NCI-H69 (cell line): Measurements from ENCODE around the gene CLTRN.
A peak's percentile ranks its signal among the peaks of the same experiment; 100 is the strongest.
"Not testable (repeated sequence)": the region's sequence is repeated elsewhere in the genome, so short reads cannot be mapped to it uniquely, and the experiment has no call there.

Experiments used
- DNase-seq: peaks from one replicate; lab custom pipeline; 2025; lab: John Stamatoyannopoulos, UW

Gene CLTRN

GRCh38 chrX:15647510-15647909, 17.1 kb downstream of the CLTRN start:
- not testable (repeated sequence) for DNase-seq

GRCh38 chrX:15646543-15646942, 18.1 kb downstream of the CLTRN start:
- no peak for DNase-seq

GRCh38 chrX:15646031-15646430, 18.6 kb downstream of the CLTRN start:
- DNase-seq = no peak

- no peak for DNase-seq
Observed at GRCh38 chrX:15645266-15645665, 19.3 kb downstream of the CLTRN start.

- DNase-seq = no peak
Observed at GRCh38 chrX:15644560-15644872, 20.1 kb downstream of the CLTRN start.

- no peak for DNase-seq
Observed at GRCh38 chrX:15643786-15644559, 20.6 kb downstream of the CLTRN start.

GRCh38 chrX:15631637-15632036, 33.0 kb downstream of the CLTRN start:
- no peak for DNase-seq

GRCh38 chrX:15623054-15623453, 41.6 kb downstream of the CLTRN start:
- DNase-seq = peak; percentile 3

GRCh38 chrX:15619053-15619755, 45.4 kb downstream of the CLTRN start:
- no peak for DNase-seq

GRCh38 chrX:15617111-15617510, 47.5 kb downstream of the CLTRN start:
- no peak for DNase-seq

GRCh38 chrX:15616531-15616930, 48.1 kb downstream of the CLTRN start:
- no peak for DNase-seq

- no peak for DNase-seq
Observed at GRCh38 chrX:15607067-15607466, 57.5 kb downstream of the CLTRN start.

GRCh38 chrX:15606136-15606535, 58.5 kb downstream of the CLTRN start:
- no peak for DNase-seq

GRCh38 chrX:15605226-15605625, 59.4 kb downstream of the CLTRN start:
- DNase-seq = no peak

- no peak for DNase-seq
Observed at GRCh38 chrX:15602761-15603160, 61.8 kb downstream of the CLTRN start.

GRCh38 chrX:15601932-15602331, 62.7 kb downstream of the CLTRN start:
- no peak for DNase-seq

- no peak for DNase-seq
Observed at GRCh38 chrX:15600745-15601144, 63.9 kb downstream of the CLTRN start, which contains the start of gene ACE2. ACE2 (minus strand) TSS chrX:15600960; CDS start chrX:15600911, 49 bp downstream.

GRCh38 chrX:15600049-15600448, 64.6 kb downstream of the CLTRN start:
- no peak for DNase-seq

- DNase-seq = no peak
Observed at GRCh38 chrX:15599461-15599860, 65.1 kb downstream of the CLTRN start.

- DNase-seq = no peak
Observed at GRCh38 chrX:15598026-15598425, 66.6 kb downstream of the CLTRN start.

- DNase-seq = no peak
Observed at GRCh38 chrX:15594371-15594770, 70.2 kb downstream of the CLTRN start.

GRCh38 chrX:15579778-15580747, 84.5 kb downstream of the CLTRN start:
- no peak for DNase-seq
